ENCODE data around the gene PITPNB.

PITPNB gene

DNA sequence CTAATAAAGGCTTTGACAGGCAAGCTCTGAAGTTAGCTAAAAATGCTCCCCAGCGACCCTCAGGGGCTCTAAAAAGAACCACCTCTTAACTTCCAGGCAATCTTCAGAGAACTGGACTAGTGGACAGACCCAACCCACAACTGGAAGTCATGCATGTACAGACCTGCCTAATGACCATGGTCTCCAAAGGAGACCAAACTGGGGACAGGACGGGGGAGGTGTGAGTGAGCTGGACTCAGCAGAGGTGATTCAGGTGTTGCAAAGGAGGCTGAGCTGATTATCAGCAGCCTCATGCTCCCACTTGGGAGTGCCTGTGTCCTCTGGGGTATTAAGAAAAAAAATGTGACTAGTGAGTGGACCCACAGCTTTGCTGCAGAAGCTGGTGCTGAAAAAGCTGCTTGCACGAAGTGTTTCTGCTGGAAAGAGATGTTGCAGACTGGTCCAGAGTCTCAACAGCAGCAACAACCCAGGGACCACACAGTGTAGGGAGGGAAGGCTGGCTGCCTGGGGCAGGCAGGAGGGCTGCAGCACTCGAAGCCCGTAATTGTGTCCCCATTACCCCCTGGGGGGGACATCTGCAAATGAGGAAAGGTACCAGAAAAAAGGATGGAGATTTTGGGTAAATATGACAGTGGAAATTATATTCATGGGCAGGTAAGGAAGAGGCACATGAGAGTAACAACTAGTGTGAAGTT is 35.3 kb downstream of the PITPNB start:
- H3K4me3 Mint-ChIP-seq = no peak overlapping the region
- H3K9me3 Mint-ChIP-seq = no peaks in the 10 kb centered on the region
- peaks cover 6% of the 10 kb centered on the region for H3K4me1 Mint-ChIP-seq
- peaks cover 27% of the 10 kb centered on the region for H3K36me3 Mint-ChIP-seq (ENCODE audit: insufficient read depth)
- peak overlapping the region; percentile 66 for H3K27ac Mint-ChIP-seq (ENCODE audit: low read depth)
- DNase-seq (ENCODE audit: low spot score in 2 of 2) = no peak
- no peaks in the 10 kb centered on the region for H3K27me3 Mint-ChIP-seq
- no peak for ATAC-seq (replicated peaks; ENCODE audit: extremely low read depth, poor library complexity, severe bottlenecking)

DNA sequence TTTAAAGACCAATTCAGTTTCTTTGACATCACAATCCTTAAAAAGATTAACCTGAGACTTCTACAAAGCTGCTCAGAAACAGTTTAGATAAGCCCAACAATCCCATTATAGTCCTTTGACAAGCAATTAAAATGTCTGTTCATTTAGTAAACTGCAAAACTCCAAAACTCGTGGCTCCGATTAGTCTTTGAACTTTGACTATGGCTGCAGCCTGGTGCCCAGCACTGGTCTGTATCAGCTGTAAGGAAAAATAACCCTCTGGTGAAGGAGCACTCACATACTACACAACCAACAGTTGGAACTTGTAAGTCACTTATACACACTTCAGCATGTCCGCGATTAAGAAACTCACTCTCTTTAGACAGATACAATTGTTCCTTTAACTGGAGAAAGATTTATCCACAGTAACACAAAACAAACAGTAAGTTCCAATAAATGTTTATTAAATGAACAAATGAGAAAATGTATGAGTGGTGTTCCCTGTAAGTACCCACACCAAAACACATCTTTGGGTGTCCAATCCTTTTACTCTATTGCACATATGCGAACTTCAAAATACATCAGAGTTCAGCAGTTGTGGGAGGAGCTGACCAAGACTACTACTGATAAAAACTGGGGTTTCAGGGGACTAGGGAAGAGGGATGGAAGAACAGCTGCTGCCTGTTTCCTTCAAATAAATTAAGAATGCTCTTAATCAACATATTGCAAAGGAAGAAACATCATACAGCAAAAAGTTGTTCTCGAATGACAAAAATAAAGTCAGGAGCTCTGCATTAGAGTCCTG is 36.4 kb downstream of the PITPNB start:
- Mint-ChIP-seq H3K27ac (ENCODE audit: low read depth) (no peak overlapping the region), H3K36me3 (ENCODE audit: insufficient read depth) (peaks cover 21% of the 10 kb centered on the region), H3K4me3 (no peak overlapping the region), H3K9me3 (no peaks in the 10 kb centered on the region), H3K27me3 (no peaks in the 10 kb centered on the region), H3K4me1 (peaks cover 4% of the 10 kb centered on the region)
- no peak for ATAC-seq (replicated peaks; ENCODE audit: extremely low read depth, poor library complexity, severe bottlenecking)
- no peak for DNase-seq (ENCODE audit: low spot score in 2 of 2)

DNA sequence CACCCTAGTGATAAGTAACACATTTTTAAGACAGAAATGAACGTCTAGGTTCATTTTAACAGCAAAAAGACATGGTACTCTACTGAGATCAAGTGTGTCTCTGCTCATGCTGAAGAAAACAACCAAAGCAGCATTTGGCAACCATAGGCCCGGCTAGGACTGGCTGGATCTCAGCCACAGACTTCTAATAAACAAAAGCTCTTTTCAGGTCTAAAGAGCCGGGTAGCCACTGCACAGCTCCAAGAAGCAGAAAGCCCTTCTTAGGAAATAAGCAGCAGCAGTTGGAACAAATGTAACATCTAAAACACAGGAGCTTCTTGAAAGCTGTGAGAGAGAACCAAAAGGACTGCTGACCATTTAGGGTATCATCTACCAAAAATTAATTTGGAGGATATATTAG is 37.6 kb downstream of the PITPNB start:
- Mint-ChIP-seq H3K27ac (ENCODE audit: low read depth) (no peak overlapping the region), H3K27me3 (no peaks in the 10 kb centered on the region), H3K9me3 (no peaks in the 10 kb centered on the region), H3K4me1 (peaks cover 11% of the 10 kb centered on the region), H3K36me3 (ENCODE audit: insufficient read depth) (peaks cover 16% of the 10 kb centered on the region), H3K4me3 (no peak overlapping the region)
- DNase-seq (ENCODE audit: low spot score in 2 of 2) = no peak
- no peak for ATAC-seq (replicated peaks; ENCODE audit: extremely low read depth, poor library complexity, severe bottlenecking)

DNA sequence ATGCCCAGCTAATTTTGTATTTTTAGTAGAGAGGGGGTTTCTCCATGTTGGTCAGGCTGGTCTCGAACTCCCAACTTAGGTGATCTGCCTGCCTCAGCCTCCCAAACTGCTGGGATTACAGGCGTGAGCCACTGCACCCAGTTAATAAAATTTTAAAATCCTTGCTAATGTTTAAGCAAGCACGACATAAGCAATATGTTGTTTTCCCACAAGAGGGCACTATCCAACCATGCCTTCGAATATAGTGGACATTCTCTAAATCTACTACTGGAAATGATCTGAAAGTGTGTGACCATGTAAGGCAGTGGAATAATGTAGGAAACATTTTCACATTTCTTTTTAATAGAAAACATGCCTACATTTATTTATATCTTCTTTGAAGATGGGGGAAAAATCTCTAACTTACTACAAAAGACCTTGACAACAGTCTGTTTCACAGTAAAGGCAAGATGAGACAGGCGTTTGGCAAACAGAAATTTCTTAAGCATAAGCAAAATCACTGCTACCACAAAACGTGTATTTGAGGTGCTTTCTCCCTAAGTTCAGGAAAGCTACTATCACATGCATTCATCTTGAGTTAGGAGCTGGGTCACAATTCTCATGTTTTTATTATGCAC is 38.2 kb downstream of the PITPNB start:
- Mint-ChIP-seq H3K4me1 (peaks cover 16% of the 10 kb centered on the region), H3K4me3 (no peak overlapping the region), H3K27me3 (no peaks in the 10 kb centered on the region), H3K9me3 (no peaks in the 10 kb centered on the region), H3K36me3 (ENCODE audit: insufficient read depth) (peaks cover 15% of the 10 kb centered on the region), H3K27ac (ENCODE audit: low read depth) (no peak overlapping the region)
- DNase-seq (ENCODE audit: low spot score in 2 of 2) (no peak), ATAC-seq (replicated peaks; ENCODE audit: extremely low read depth, poor library complexity, severe bottlenecking) (no peak)

DNA sequence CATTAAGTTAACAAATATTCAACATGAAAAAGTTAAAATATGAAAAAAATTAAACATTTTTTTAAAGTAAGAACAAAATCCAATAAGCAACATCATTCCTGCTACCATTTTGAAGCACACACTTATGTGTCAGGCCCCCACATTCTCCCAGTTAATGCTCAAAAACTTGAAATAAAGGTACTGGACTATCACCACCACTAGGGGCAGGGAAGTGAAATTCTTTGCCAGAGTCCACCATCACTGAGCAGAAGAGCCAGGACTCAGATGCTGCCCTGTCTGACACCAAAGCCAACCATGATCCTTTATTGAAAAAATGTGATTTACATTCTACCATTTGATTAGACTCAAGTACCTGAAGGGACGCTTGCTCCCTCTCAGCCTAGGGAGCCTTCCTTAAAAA is 39.1 kb downstream of the PITPNB start:
- Mint-ChIP-seq H3K36me3 (ENCODE audit: insufficient read depth) (peaks cover 15% of the 10 kb centered on the region), H3K9me3 (no peaks in the 10 kb centered on the region), H3K4me3 (no peak overlapping the region), H3K27me3 (no peaks in the 10 kb centered on the region), H3K27ac (ENCODE audit: low read depth) (no peak overlapping the region), H3K4me1 (peaks cover 24% of the 10 kb centered on the region)
- DNase-seq (ENCODE audit: low spot score in 2 of 2) (no peak), ATAC-seq (replicated peaks; ENCODE audit: extremely low read depth, poor library complexity, severe bottlenecking) (no peak)

DNA sequence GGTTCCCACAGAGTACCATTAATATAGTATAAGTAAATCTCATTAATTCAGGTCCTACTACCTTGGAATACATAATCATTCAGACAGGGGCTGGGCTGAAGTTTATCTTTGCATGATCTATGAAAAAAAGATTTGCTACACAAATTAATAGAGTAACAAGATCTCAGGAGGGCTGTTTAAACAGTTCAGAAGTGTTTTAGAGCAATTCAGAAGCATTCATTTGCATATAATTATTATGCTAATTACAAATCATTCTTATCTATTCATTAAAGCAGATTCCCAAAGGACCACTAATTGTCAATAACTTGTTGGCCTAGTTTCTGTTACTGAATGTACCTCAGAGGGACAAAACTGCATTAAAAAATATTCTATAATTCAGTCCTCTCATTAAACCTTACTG is 40.5 kb downstream of the PITPNB start:
- no peaks in the 10 kb centered on the region for H3K27me3 Mint-ChIP-seq
- no peak overlapping the region for H3K27ac Mint-ChIP-seq (ENCODE audit: low read depth)
- H3K36me3 Mint-ChIP-seq (ENCODE audit: insufficient read depth) = peaks cover 12% of the 10 kb centered on the region
- H3K9me3 Mint-ChIP-seq = no peaks in the 10 kb centered on the region
- no peak for DNase-seq (ENCODE audit: low spot score in 2 of 2)
- no peak for ATAC-seq (replicated peaks; ENCODE audit: extremely low read depth, poor library complexity, severe bottlenecking)
- no peak overlapping the region for H3K4me3 Mint-ChIP-seq
- peaks cover 32% of the 10 kb centered on the region for H3K4me1 Mint-ChIP-seq

DNA sequence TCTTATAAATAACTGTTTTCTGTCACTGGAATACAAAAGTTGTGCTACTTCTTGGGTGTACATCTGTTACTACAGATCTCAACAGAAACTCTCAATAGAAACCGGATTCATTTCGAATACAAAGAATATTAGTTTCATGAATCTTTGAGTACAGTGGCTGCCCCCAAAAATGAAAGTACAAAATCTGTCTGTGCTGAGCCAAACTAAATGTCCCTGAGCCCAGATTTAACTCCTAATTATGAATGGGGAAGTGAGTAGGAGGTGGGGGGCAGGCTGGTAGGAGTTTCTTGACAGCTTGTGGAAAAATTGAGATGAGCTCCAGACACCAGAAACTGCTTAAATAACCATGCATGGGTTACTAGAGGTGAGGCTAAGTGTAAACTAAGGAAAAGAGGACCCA is 41.6 kb downstream of the PITPNB start:
- no peak overlapping the region for H3K27ac Mint-ChIP-seq (ENCODE audit: low read depth)
- no peak for ATAC-seq (replicated peaks; ENCODE audit: extremely low read depth, poor library complexity, severe bottlenecking)
- no peak for DNase-seq (ENCODE audit: low spot score in 2 of 2)
- H3K36me3 Mint-ChIP-seq (ENCODE audit: insufficient read depth) = peaks cover 13% of the 10 kb centered on the region
- no peak overlapping the region for H3K4me3 Mint-ChIP-seq
- no peaks in the 10 kb centered on the region for H3K27me3 Mint-ChIP-seq
- H3K4me1 Mint-ChIP-seq = peaks cover 32% of the 10 kb centered on the region
- H3K9me3 Mint-ChIP-seq = no peaks in the 10 kb centered on the region

DNA sequence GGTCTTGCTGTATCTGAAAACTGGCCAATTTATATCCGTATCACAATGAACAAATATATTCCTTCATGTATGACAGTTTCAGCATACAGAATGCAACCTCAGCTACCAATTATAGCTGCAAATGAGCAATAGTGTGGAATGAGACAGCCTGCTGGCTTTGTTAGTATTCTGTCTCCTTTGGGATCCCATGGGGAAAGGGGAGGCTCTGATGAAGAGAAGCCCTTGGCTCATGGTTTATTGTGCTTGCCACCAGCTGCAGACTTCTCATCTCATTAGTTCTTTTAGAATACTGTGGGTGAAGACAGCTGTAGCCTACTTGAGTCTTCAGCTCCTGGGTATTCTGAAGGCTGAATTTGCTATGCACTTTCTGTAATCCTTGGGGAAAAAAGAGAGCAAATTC is 42.4 kb downstream of the PITPNB start:
- H3K4me3 Mint-ChIP-seq = no peak overlapping the region
- peaks cover 17% of the 10 kb centered on the region for H3K36me3 Mint-ChIP-seq (ENCODE audit: insufficient read depth)
- DNase-seq (ENCODE audit: low spot score in 2 of 2) = no peak
- no peaks in the 10 kb centered on the region for H3K27me3 Mint-ChIP-seq
- H3K27ac Mint-ChIP-seq (ENCODE audit: low read depth) = peak overlapping the region; percentile 60
- peaks cover 32% of the 10 kb centered on the region for H3K4me1 Mint-ChIP-seq
- H3K9me3 Mint-ChIP-seq = no peaks in the 10 kb centered on the region
- ATAC-seq (replicated peaks; ENCODE audit: extremely low read depth, poor library complexity, severe bottlenecking) = no peak

DNA sequence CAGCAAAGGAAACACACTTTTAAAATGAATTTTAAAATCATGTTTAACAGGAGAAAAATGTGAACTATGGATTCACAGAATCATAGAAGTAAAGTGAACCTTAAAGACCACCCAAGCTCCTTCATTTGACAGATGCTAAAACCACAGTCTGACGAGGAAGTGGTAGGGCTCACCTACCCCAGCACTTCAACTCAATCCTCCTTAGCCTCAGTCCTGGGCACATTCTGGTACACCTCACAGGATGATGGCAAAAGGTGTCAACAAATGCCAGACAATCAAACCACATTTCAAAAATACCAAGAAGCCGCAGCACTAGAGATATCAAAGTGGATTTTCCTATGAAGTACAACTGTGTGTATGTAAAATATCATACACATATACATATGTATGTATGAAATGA is 43.1 kb downstream of the PITPNB start:
- no peaks in the 10 kb centered on the region for H3K27me3 Mint-ChIP-seq
- peak overlapping the region; percentile 60 for H3K27ac Mint-ChIP-seq (ENCODE audit: low read depth)
- DNase-seq (ENCODE audit: low spot score in 2 of 2) (peak in 1 of 2 donors; percentile 51), ATAC-seq (replicated peaks; ENCODE audit: extremely low read depth, poor library complexity, severe bottlenecking) (peak; percentile 99)
- H3K4me3 Mint-ChIP-seq = no peak overlapping the region
- H3K36me3 Mint-ChIP-seq (ENCODE audit: insufficient read depth) = peaks cover 18% of the 10 kb centered on the region
- no peaks in the 10 kb centered on the region for H3K9me3 Mint-ChIP-seq
- peaks cover 32% of the 10 kb centered on the region for H3K4me1 Mint-ChIP-seq

DNA sequence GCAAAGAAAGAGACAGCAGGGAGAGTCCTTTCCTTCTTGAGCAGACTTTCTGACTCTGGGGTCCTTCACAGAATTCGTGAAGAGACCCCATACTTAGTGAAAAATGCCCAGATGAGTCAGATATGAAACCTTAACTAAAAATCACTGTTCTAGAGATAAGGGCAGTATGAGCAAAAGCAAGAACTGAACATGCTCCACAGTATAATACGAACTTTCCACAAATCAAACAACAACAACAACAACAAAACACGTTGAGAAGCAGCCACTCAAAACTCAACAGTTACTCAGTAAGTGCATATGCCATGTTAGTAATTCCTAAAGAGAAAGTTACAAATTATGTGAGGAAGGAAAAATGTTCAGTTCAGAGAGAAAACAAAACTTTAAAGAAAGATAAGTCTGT is 44.3 kb downstream of the PITPNB start:
- Mint-ChIP-seq H3K4me3 (no peak overlapping the region), H3K9me3 (no peaks in the 10 kb centered on the region), H3K4me1 (peaks cover 43% of the 10 kb centered on the region), H3K27me3 (no peaks in the 10 kb centered on the region), H3K36me3 (ENCODE audit: insufficient read depth) (peaks cover 17% of the 10 kb centered on the region), H3K27ac (ENCODE audit: low read depth) (no peak overlapping the region)
- no peak for ATAC-seq (replicated peaks; ENCODE audit: extremely low read depth, poor library complexity, severe bottlenecking)
- DNase-seq (ENCODE audit: low spot score in 2 of 2) = no peak

DNA sequence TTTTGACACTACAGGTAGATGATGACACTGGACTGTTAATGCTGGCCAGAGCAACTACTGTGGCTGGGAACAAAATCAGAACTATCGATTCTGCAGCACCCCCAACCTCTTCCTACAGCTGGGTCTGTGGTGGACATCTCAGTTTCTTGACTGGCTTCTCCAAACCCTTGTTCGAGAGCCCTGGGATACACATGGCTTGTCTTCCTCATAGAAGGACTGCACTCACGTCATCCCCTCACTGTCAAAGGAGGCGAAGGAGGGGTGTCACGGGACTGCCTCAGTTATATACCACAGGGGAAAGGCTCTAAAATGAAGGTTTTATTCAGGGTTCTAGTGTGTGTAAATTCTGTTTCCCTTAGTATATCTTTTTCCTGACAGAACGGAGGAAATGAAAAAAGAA is 44.9 kb downstream of the PITPNB start:
- Mint-ChIP-seq H3K27ac (ENCODE audit: low read depth) (no peak overlapping the region), H3K36me3 (ENCODE audit: insufficient read depth) (peaks cover 17% of the 10 kb centered on the region), H3K27me3 (no peaks in the 10 kb centered on the region), H3K9me3 (no peaks in the 10 kb centered on the region), H3K4me1 (peaks cover 48% of the 10 kb centered on the region), H3K4me3 (no peak overlapping the region)
- ATAC-seq (replicated peaks; ENCODE audit: extremely low read depth, poor library complexity, severe bottlenecking) (no peak), DNase-seq (ENCODE audit: low spot score in 2 of 2) (no peak)

DNA sequence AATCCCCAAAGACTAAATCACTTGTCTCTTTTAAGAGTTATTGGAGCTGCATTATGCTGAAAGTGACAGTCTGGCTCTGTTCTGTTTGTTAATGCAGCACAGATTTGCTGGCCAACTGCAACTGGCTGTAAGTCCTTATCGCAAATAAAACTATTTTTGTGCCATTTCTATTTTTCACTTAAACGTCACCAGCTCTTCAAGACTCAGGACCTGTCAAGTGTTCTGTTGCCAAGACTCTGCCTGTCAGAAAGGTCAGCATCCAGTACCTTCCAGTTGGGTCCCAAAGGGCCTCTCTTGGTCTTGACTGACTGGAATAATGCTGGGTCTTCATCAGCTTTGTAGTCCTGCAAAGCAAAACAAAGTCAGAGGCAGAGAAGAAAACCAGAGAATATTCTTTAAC is 45.6 kb downstream of the PITPNB start:
- H3K27me3 Mint-ChIP-seq = no peaks in the 10 kb centered on the region
- no peak overlapping the region for H3K27ac Mint-ChIP-seq (ENCODE audit: low read depth)
- peaks cover 54% of the 10 kb centered on the region for H3K4me1 Mint-ChIP-seq
- ATAC-seq (replicated peaks; ENCODE audit: extremely low read depth, poor library complexity, severe bottlenecking) (no peak), DNase-seq (ENCODE audit: low spot score in 2 of 2) (no peak)
- peaks cover 15% of the 10 kb centered on the region for H3K36me3 Mint-ChIP-seq (ENCODE audit: insufficient read depth)
- no peak overlapping the region for H3K4me3 Mint-ChIP-seq
- no peaks in the 10 kb centered on the region for H3K9me3 Mint-ChIP-seq

DNA sequence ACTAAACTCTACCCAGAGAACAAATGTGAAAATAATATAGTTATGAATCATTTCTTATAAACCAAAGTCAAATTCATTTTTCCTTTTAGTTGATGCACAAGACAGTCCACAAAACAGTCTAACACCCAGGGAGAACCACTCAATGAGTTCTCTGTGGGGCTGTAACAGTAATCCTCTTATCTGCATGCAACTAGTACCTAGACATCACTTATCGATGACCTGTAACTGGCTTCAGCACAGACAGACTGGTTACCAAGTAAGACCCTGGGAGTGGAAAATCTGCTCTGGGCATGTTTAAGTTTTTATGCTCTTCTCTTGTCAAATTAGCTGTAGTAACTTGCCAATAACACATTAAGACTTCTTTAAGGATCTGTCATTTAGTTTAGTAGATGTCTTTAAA is 46.6 kb downstream of the PITPNB start:
- no peak for ATAC-seq (replicated peaks; ENCODE audit: extremely low read depth, poor library complexity, severe bottlenecking)
- peaks cover 17% of the 10 kb centered on the region for H3K36me3 Mint-ChIP-seq (ENCODE audit: insufficient read depth)
- H3K4me3 Mint-ChIP-seq = no peak overlapping the region

More for the DNA sequence above, 46.6 kb downstream of the PITPNB start:
- no peaks in the 10 kb centered on the region for H3K27me3 Mint-ChIP-seq
- H3K4me1 Mint-ChIP-seq = peaks cover 56% of the 10 kb centered on the region
- no peak overlapping the region for H3K27ac Mint-ChIP-seq (ENCODE audit: low read depth)
- H3K9me3 Mint-ChIP-seq = no peaks in the 10 kb centered on the region
- DNase-seq (ENCODE audit: low spot score in 2 of 2) = no peak

All from central memory CD8-positive, alpha-beta T cell (primary cell).